ENCODE results near the gene NUP35. TPM values are rescaled to one million over a fixed set of nuclear protein-coding genes. Genes with fewer than 3 reads are reported as not detected.

Gene NUP35, protein sequence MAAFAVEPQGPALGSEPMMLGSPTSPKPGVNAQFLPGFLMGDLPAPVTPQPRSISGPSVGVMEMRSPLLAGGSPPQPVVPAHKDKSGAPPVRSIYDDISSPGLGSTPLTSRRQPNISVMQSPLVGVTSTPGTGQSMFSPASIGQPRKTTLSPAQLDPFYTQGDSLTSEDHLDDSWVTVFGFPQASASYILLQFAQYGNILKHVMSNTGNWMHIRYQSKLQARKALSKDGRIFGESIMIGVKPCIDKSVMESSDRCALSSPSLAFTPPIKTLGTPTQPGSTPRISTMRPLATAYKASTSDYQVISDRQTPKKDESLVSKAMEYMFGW
- 8.3 and 13.6 TPM in 2 replicates for total RNA-seq

GRCh38 chr2:183124222-183124956 is at the start of gene NUP35:
Gene NUP35 (plus strand): TSS chr2:183124443. CDS start chr2:183124458, 15 bp downstream.

GRCh38 chr2:183078464-183079138 is 45.6 kb upstream of the NUP35 start, which contains the start of gene DUSP19:
Gene DUSP19 (plus strand): TSS chr2:183078747. CDS start chr2:183078934, 187 bp downstream.

Other genes starting within 250 kb of the NUP35 start
- 214 and 391 TPM in 2 replicates for gene NCKAP1, start 86.0 kb upstream of the NUP35 start, total RNA-seq
- 4.2 and 6.5 TPM in 2 replicates for gene DUSP19, start 45.7 kb upstream of the NUP35 start, total RNA-seq